ENCODE measurements around the gene STARD9.

- no peak for TF ChIP-seq TEAD4 (IDR thresholded peaks at IDR 0.05)
- TF ChIP-seq TCF12 (IDR thresholded peaks at IDR 0.05; ENCODE audit: low read depth) = no peak
- TF ChIP-seq ZBTB7A (IDR thresholded peaks at IDR 0.05; ENCODE audit: low read depth) = no peak
- TF ChIP-seq MAX (IDR thresholded peaks at IDR 0.05) = no peak
- TF ChIP-seq CREB1 (IDR thresholded peaks at IDR 0.05; ENCODE audit: low read depth) = no peak
- TF ChIP-seq EP300 (IDR thresholded peaks at IDR 0.05; ENCODE audit: borderline replicate concordance) = no peak
Measured at GRCh38 chr15:42692997-42693396, 117.6 kb downstream of the STARD9 start.
